Stimulated activated CD4-positive, alpha-beta T cell treated with anti-CD3 and anti-CD28 coated beads, Interleukin-1b, Interleukin-23, amount 100 ng/mL, for 24 hours (primary cell): ENCODE data around the gene NUDT14.

Experiments
- DNase-seq, 4 experiments: peaks; one replicate each; pipeline ENCODE4 v3.0.0-alpha.2; 2020; ENCODE audit warnings: low read depth in 4 of 4, low spot score in 1 of 4

The NUDT14 gene

DNA sequence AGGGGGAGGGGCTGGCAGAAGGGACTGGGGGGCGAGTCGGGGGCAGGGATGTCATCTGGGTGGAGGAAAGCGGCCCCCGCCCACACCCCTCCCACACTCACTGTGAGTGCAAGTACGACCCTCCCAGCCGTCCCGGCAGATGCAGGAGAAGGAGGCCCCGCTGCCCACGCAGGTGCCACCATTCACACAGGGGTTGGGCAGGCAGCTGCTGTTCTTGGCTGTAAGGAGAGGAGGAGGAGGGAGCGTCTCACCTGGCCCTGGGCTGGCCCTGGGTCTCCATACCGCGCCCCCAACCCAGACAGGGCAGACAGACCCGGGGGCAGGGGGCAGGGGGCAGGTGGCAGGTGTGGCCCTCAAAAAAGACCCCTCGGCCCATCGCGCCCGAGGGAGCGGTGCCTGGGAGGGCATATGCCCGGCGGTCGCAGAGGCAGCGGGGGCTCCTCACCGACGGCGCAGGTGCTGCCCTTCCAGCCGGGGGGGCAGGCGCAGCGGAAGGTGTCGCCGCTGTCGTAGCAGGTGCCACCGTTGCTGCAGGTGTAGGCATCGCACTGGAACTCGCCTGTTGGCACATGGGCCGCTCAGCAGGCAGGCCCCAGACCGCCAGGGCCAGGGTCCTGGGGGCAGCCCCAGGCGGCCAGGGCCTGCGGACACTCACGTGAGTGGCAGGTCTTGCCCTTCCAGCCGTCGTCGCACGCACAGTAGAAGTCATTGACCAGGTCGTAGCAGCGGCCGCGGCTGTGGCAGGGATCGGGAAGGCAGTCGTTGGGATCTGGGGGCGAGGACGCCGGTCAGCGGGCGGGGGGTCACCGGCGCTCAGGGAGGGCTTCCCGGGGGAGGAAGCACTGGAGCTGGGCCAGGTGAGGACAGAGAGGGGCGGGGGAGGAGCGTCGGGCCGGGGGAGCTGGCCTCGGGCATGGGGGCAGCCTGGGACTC, 33.2 kb downstream of the NUDT14 start:
- DNase-seq, result no peak

DNA sequence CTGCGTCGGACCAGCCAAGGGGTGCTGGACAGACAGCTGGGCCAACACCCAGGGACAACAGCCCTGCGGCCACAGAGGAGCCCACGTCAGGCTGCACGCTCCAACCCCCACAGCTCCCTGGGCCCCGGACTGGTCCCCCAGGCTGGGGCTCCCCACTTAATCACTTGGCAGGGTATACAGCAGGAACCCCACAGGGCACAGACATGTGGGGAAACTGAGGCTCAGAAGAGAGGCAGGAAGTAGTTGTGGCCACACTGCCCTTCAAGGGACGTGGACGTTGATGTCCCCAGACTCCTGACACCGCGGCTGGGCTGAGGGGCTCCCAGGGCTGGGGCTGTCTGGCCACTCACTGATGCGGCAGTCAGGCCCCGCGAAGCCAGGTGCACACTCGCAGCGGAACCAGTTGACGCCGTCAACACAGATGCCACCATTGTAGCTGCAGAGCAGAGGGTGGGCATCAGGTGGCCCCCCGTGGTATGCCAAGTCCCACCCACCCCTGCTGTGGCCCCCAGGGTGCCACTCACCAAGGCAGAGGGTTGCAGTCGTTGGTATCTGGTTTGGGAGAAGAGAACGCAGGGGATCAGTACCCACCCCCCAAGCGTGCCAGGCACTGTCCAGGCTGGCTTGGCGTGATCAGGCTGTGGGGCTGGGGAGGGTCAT, 34.0 kb downstream of the NUDT14 start:
- no peak for DNase-seq

DNA sequence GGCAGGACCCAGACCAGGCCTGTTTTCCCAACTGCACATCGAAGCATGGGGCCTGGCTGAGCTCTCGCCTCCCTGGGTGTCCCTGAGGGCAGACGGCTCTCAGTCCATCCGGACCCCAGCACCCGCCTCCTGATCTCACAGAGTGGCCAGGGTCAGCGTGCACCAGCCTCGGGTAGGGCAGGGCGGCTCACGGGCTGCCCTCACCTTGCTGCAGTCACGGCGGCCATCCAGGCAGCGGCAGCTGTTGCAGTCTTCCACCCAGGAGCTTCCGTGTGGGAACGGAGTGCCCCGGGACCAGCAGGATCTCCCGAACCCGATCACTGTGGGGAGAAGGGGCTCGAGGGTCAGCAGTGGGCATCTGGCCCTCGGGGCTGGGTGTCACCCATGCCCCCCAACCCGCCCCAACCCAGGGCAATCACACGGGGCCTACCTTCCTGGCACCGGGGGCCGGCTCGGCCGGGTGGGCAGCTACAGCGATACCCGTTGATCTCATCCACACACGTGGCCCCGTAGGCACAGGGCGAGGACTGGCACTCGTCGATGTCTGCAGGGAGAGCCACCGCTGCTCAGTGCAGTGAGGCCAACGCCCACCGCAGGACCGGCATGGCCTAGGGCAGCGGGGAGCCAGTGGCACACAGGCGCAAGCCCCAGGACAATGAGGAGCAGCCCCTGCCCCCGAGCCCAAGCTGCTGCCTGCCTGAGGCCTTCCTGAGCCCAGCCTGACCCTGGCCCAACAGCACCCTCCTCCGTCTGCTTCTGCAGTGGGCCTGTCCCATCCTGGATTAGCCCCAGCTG, 34.7 kb downstream of the NUDT14 start:
- DNase-seq, result no peak

DNA sequence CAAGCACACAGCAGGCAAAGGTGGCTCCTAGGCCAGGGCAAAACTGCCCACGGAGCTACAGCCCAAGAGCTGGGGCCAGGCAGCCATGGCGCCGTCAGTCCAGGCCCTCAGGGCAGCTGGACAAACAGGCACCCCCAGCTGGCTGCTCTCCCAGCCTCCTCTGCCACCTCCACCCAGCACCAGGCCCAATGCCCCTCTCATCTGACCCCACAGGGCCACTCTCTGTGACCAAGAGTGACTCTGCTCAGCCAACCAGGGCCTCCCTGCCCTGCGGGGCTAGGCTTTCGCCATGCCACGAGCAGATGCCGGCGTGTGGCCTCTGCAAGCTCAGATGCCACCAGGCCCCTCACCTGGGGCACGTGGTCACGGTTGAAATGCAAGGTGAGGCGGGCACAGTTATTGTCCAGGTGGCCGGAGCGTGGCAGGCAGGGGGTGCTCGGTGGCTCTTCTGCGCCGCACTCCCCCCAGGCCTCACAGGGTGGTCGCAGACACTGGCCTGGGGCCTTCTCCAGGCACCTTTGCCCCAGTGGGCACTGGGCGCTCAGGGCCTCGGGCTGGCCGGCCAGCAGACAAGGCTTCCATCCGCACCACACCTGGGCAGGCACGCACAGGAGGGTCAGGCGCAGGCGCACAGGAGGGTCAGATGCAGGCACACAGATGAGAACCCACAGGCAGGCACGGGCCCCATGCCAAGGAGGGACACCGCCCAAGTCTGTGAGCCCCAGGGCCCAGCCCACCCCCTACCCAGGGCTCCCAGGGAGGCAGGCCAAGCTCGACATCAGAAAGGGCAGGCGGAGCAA, 35.5 kb downstream of the NUDT14 start:
- no peak for DNase-seq

DNA sequence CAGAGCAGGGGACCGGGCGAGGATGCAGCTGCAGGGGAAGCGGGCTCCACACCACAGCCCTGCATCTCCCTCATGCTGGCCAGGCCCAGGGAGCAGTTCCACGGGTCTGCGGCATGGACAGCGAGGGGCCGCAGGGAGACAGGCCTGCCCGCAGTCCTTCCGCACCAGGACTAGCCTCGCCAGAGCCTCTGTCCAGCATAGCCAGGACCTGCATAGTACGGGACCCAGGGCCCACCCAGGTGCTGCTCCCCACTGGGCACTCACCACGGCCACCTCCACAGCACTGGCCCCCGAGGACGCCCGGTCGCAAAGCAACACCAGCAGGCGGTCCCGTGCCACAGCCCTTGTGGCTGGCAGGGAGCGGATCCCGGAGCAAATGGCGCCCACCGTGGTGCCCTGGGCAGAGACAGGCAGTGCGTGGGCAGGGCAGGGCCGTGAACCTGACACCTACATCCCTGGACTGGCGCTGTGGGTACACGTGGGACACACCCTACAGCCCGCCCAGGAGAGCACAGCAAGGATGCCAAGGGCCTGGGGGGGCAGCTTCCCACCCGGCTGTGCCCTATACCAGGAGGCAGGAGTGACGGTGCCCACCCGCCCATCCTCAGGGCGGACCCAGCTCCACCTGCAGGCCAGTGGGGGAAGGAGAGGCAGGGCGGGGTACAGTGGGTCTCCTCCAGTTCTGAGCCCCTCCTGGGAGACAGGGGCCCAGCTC, 36.3 kb downstream of the NUDT14 start:
- no peak for DNase-seq

DNA sequence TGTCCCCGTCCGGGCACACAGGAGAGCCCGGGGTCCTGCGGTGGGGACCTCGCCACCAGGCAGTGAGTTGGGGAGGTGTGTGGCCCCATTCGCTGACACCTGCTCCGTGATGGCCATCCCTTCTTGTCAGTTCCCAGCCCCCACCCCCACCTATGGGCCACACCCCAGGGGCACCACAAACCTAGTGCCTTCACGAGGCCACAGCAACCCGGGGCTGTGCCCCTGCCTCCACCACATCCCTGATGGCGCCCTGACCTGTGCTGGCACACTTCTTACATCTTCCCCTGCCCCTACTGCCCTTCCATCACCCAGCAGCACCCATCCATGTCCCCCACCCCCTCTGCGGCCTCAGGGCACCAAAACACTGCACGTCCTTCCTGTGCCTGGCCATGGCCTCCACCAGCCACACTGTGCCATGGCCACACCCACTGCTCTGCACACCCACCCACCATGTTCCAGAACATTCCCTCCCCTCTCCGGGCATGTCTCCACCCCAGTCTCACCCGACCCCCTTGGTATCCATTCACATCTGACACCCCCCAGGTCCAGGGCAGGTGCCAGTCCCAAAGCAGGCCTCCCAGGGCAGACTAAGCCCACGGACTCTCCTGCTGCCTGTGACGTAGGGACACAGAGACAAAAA, 37.0 kb downstream of the NUDT14 start:
- no peak for DNase-seq

DNA sequence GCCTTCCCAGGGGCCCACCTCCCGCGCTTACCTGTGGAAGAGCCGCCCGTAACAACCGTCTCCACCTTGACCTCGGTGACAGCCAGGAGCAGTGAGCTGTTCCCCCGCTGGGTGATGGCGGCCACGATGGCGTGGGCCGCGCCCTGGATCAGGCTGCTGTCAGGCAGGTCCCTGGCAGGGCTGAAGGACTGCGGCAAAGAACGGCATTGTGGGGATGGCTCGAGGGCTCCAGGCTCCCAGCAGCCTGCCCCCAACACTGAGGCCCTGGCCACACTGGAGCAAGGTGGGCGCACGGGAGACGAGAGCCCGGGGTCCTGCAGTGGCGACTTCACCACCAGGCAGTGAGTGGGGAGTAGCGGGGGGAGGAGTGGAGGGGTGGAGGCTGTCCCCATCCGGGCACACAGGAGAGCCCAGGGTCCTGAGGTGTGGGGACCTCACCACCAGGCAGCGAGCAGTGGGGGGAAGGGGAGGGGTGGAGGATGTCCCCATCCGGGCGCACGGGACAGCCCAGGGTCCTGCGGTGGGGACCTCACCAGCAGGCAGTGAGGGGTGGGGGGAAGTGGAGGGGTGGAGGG, 37.6 kb downstream of the NUDT14 start:
- DNase-seq, result no peak

DNA sequence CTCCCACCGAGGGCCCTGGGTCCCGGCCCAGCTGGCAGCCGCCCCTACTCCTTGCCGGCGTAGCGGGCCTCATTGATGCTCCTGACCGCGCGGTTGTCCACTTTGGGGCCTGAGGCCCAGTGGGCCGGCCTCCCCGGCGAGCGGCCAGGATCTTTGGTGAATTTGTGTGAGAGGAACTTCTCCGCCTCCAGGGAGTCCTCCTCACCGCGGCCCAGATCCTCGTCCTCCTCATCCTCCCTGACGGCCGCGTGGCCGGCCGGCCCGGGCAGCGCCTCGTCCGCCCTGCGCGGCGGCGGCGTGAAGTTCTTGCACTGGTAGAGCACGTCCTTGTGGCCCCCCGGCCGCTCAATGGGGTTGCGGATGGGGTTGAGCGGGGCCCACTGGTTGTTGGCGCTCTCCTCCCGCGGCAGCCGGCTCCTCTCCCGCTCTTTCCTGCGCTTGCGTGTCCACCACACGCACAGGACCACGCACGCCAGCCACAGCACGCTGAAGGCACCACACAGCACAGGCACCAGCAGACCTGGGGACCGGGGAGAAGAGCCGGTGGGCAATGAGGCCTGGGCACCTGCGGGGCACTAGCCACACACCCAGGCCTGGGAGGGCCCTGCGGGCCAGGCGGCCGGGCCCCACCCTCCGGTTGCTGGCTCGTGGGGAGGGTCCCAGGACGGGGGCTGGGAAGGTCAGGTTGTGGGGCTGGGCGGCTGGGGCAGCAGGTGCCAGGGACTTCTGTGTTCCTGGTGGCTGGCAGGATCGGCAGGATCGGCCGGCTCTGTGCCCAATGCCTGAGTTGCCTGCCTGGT, 38.3 kb downstream of the NUDT14 start:
- DNase-seq, result no peak

DNA sequence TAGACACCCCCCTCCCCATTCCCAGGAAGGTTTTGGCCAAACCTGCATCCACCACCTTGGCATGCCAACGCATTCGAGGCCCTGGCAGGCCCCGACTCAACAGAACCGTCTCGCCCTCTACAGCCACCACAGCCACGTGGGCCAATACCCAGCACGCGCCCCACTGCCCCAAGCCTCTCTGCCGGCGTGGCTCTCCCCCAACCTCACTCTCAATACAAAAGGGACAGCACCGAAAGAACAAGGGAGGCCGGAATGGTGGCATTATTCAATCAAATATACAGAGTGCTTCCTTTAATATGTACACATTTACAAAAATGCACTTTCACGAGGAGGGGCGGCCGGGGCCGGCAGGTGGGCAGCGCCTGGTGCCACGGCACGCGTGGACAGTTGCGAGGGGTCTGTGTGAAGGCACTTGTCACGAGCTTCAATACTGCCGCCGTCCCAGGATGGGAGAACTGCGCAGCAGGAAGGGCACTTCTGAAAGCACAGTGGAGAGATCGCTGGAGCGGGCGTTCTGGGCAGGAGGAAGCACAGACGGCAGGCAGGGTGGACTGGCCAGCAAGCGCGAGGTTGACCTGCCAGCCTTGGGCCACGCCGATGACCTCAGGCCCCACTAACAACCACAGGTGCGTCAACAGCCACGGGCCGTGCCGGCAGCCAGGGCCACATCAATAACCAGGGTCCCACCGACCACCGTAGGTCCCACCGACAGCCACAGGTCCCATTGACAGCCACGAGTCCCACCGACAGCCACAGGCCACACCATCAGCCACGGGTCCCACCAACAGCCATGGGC, 39.4 kb downstream of the NUDT14 start:
- DNase-seq, result no peak

DNA sequence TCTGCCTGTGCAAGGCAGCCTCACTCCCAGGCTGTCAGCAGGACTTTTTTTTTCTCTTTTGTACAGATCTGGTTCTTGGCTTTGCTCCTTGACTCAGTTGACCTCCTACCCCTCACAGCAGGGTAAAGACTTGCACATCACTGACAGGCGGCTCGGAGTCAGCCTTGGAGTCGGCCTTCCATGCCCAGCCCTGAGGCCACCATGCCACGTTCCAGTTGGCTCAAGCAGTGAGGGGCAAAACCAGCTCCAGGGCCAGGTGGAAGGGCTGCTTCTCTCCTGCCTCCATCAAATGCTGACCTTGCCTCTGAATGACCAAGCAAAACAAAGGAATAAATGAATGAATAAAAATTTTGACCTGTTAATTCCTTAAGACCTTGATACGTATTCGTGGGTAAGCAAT, 40.1 kb downstream of the NUDT14 start:
- DNase-seq, result no peak

DNA sequence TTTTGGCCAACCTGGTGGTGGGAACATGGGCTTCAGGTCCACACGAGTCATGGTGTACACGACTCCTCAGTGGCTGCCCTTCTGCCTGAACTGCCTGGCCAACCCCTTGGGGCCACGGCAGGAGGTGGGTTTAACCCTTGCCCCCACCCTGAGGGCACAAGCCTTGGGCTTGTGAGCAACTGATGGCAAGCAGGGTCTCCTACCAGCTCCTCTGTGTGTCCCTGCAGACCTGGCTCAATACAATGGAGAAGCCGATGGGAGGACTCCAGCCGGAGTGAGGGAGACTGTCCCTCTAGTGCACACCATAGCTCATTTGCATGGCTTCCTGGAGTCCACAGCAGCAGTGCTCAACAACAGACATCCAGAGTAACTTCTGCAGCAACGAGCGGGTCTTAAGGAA, 40.5 kb downstream of the NUDT14 start:
- no peak for DNase-seq

DNA sequence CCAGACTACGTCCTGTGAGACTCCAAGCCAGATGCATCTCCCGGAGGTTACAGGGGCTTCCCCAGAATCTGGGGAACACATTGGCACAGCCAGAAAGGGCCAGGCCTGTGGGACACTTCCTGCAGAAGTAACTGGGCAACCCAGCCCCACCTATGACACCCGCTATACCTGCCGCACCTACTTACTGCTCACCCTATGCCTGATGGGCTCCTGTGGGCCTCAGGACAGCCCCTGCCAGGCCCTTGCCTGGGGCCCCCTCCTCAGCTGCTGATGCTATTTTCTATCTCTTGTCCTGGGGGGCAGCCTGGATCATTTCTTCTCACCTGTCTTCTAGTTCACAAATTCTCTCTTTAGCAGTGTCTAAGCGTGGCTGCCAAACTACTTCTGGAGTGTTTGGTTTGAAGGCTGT, 41.3 kb downstream of the NUDT14 start:
- no peak for DNase-seq

DNA sequence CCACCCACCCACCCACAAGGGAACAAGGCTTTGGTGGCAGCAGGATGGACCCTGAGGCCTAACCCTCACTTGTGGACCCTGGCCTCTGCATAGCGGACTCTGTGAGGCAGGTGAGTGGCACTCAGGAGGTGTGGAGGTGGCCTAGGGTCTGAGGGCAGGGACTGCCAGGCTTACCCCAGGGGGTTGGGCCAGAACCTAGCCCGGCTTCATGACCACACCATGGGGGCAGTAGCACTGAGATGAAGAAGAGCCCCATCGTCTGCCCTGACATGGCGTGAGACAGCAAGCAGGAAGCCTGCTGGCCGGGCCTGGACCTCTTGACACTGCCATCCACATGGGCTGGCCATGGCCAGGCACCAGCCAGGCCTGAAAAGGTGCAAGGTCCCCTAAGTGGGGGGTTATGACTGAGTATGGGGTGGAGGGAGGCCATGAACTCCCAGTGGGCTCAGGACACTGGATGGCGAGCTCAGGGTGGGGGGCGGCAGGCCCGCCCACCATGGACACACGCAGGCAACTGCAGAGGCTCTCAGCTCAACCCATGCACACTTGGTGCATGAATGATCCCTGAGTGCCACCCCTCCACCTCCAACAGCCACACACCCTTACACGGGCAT, 41.8 kb downstream of the NUDT14 start:
- no peak for DNase-seq

DNA sequence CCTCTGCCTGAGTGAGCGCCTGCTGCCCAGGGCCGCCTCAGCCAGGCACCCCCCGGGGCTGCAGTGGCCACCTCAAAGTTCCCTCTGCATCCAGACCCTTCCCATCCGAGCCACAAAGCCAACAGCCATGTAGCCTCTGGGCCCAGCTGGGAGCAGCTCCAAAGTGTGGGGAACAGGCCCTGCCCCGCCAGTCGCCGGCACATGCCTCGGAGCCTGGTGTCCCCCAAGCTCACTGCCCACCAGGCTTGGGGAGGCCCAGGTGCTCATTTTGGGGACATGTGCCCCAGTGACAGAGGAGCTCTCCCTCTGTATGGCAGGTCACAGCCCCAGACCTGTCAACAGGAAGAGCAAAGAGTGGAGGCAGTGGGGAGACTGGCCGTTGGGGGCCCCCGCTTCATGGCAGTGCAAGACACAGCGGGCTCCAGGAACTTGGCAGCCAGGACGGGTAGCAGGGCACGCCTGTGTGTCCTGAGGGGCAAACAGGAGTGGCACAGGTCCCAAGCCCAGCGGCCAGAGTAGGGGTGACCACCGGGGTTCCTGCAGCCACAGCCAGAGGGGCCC, 42.5 kb downstream of the NUDT14 start:
- no peak for DNase-seq

DNA sequence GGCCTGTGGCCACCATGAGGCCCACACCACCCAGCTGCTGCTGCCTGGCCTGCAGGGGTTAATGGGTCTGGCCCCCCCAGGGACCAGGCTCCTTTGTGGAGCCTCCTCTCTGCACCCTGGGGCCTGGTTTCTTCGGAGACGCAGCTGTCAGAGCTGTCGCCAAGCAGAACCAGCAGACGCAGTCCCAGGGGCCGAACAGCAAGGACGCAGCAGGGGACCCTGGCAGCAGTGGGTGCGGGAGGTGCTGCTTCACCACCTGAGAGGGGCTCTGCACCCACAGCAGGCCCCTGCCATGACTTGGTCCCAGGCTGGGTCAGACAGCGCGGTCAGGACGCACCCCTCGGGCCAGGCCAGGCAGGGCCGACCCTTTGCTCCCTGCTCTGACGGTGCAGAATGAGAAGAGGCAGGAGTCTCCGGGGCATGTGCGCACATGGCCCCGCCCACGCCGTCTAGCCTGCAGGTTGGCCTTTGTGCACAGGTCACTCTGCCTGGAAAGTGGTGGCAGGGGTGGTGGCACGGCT, 43.0 kb downstream of the NUDT14 start:
- DNase-seq, result no peak

DNA sequence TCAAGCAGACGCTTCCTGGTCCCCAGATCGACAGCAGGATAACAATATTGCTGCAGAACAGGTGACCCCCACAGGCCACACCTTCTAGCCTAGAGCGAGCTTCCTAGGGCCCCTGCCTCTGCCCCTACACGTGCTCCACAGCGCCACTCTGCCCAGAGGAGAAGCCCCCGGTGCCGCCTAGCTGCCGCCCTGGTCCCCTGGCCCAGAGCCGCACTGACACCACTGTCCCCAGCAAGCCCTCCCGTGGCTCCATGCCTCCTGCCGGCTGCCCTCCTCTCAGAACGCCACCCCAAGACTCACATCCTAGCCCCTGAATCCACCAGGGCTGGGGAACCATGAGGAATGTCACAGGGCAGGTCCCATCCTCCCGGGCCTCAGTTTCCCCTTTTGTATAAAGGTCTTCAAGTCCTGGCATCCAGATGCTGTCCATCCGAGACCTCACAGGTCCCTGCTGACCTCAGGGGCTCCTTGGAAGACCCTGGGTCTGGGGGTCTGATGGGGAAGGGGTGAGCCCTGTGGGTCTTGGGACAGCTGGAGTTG, 43.6 kb downstream of the NUDT14 start:
- DNase-seq, result no peak
